Neural crest cell (in vitro differentiated cells): ENCODE measurements around the gene KRTAP5-1. TPM values are rescaled to one million over a fixed set of nuclear protein-coding genes. Genes with fewer than 3 reads are reported as not detected.
A peak's percentile ranks its signal among the peaks of the same experiment; 100 is the strongest.

Experiments
- DNase-seq: peaks from one replicate; pipeline ENCODE4 v3.0.0; 2021; ENCODE audit warnings: low read depth, mixed read lengths, low spot score
- H3K27ac Mint-ChIP-seq: one replicate; pipeline ENCODE4 v1.8.0; 2021; ENCODE audit warnings: mild to moderate bottlenecking, mixed read lengths; ENCODE audit not compliant: unreplicated experiment
- H3K27me3 Mint-ChIP-seq: 2 replicates; pipeline ENCODE4 v1.8.0; 2021; ENCODE audit warnings: low read depth, mild to moderate bottlenecking, mixed read lengths
- H3K36me3 Mint-ChIP-seq: 2 replicates; pipeline ENCODE4 v1.8.0; 2021; ENCODE audit warnings: low read depth, mild to moderate bottlenecking, mixed read lengths
- H3K4me1 Mint-ChIP-seq: 2 replicates; pipeline ENCODE4 v1.8.0; 2021; ENCODE audit warnings: mixed read lengths
- H3K4me3 Mint-ChIP-seq: one replicate; pipeline ENCODE4 v1.8.0; 2021; ENCODE audit warnings: mild to moderate bottlenecking, mixed read lengths
- H3K9me3 Mint-ChIP-seq: 2 replicates; pipeline ENCODE4 v1.8.0; 2021; ENCODE audit warnings: mixed read lengths
- total RNA-seq: library from RNA; stranded (reverse); gene quantifications from 2 replicates; pipeline ENCODE4 v1.2.1, GENCODE V29; 2021
- TF ChIP-seq, protein P1 (sequence below): fragments of 200-600 bp; sonication (generic); conservative IDR thresholded peaks from 2 replicates; pipeline ENCODE4 v1.5.0; 2021; ENCODE audit warnings: antibody characterized with exemption, mild to moderate bottlenecking

Gene KRTAP5-1
- total RNA-seq, 1 donor from 2014 or later: not detected

DNA sequence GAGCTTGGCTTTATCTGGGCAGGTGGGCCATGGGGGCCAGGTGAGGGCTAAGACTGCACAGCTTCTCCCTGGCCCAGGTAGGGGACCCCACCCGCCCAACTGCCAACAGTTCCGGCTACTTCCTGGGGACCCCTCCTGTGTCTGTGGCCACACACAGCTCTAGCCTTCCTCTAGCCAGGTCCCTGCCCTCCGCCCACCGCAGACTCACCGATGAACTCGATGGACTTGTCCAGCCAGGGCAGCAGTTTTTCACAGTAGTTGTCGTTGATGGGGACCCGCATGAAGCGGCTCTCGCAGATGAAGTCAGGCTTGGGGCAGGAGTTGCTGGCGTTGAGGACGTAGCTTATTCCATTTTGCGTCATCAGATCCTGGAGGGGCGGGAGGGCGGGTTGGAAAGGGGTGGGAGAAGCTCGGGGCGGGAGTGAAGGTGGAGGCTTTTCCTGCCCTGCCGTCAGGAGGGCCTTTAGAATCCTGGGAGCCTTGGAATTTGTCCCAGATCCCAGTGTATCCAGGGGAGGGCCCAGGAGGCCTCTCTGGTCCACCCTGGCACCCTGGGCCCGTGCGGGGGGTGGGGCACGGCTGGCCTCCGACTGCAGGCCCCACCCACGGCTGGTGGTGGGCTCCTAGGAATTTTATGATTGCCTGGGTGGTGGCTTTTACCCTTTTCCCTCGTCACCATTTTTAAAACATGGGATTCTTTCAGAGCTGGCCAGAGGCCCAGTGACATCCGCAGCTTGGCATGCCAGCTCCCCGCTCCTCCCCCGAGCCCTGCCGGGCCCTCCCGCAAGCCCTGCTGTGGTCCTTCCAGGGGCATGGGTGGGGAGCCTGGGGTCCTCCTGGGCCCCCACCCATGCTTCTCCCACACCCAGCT lies 26.9 kb downstream of the KRTAP5-1 start:
- Mint-ChIP-seq H3K27ac (peak overlapping the region; percentile 27), H3K36me3 (no peaks in the 10 kb centered on the region), H3K9me3 (no peaks in the 10 kb centered on the region), H3K4me3 (no peak overlapping the region), H3K4me1 (no peaks in the 10 kb centered on the region), H3K27me3 (peaks cover 17% of the 10 kb centered on the region)
- DNase-seq: no peak
- TF ChIP-seq, protein P1, sequence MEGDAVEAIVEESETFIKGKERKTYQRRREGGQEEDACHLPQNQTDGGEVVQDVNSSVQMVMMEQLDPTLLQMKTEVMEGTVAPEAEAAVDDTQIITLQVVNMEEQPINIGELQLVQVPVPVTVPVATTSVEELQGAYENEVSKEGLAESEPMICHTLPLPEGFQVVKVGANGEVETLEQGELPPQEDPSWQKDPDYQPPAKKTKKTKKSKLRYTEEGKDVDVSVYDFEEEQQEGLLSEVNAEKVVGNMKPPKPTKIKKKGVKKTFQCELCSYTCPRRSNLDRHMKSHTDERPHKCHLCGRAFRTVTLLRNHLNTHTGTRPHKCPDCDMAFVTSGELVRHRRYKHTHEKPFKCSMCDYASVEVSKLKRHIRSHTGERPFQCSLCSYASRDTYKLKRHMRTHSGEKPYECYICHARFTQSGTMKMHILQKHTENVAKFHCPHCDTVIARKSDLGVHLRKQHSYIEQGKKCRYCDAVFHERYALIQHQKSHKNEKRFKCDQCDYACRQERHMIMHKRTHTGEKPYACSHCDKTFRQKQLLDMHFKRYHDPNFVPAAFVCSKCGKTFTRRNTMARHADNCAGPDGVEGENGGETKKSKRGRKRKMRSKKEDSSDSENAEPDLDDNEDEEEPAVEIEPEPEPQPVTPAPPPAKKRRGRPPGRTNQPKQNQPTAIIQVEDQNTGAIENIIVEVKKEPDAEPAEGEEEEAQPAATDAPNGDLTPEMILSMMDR: no peak

DNA sequence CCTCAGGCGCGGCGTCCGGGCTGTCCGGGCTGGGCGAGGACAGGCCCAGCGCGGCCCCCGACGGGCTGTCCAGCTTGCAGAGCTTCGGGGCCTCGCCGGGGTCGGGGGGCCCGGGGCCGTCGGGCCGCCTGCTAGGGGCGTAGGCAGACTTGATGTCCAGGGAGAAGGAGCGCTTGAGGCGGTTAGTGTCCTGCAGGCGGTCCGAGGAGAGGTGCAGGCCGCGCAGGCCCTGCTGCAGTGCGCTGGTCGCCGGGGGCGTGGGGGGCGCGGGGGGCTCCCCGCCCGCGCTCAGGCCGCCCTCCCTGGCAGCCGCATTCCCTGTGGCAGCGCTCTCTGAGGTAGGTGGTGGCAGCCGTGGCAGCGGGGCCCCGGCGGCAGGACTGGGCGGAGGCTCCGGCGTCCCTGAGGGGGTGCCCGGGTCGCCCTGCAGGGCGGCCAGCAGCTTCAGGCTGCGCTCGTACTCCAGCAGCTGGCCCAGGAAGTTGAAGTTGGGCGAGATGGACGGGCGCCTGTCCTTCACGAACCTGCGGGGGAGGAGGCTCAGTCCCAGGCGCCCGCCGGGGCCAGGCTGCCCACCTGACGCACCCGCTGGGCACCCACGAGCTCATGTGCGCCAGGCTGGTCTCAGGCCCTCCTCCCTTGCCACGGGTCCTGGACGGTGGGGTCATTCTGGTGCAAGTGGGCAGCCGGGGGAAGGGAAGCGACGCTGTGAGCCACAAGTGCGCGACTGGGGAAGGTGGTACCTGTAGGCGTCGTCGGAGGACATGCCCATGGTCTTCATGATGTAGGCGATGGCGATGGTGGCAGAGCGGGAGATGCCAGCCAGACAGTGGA lies 27.8 kb downstream of the KRTAP5-1 start:
- H3K27ac Mint-ChIP-seq: peak overlapping the region; percentile 27
- H3K4me1 Mint-ChIP-seq: no peaks in the 10 kb centered on the region
- no peaks in the 10 kb centered on the region for H3K9me3 Mint-ChIP-seq
- no peak overlapping the region for H3K4me3 Mint-ChIP-seq
- peaks cover 20% of the 10 kb centered on the region for H3K27me3 Mint-ChIP-seq
- H3K36me3 Mint-ChIP-seq: no peaks in the 10 kb centered on the region
- DNase-seq: no peak
- TF ChIP-seq, protein P1: no peak

DNA sequence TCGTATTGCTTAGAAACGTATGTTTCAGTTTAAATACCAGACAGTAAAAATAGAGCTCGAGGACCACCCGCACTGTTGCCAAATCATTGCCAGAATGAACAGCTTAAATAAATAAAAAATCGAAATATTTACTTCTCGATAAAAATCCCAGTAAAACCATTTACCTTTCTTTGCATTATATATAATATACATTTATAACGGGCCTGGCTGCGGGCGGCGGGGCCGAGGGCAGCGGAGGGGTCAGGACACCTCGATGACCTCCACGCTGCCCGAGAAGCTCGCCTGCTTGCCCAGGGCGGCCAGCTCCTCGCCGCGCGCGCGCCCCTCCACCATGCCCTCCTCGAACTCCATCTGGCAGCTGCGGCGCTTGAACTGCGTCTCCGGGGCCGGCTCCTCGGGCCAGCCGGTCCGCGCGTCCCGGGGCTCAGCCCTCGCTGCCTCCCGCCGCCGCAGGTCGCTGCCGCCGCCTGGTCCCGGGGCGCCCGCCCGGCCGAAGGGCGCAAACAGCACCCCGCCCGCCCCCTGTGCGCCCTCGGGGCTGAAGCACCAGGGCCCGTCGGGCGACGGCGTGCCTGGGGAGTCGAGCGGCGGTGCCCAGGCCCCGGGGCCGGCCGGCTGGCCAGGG lies 28.7 kb downstream of the KRTAP5-1 start:
- Mint-ChIP-seq H3K4me3 (no peak overlapping the region), H3K27ac (no peak overlapping the region), H3K36me3 (no peaks in the 10 kb centered on the region), H3K9me3 (no peaks in the 10 kb centered on the region), H3K4me1 (no peaks in the 10 kb centered on the region), H3K27me3 (peaks cover 19% of the 10 kb centered on the region)
- DNase-seq: no peak
- TF ChIP-seq, protein P1: no peak

DNA sequence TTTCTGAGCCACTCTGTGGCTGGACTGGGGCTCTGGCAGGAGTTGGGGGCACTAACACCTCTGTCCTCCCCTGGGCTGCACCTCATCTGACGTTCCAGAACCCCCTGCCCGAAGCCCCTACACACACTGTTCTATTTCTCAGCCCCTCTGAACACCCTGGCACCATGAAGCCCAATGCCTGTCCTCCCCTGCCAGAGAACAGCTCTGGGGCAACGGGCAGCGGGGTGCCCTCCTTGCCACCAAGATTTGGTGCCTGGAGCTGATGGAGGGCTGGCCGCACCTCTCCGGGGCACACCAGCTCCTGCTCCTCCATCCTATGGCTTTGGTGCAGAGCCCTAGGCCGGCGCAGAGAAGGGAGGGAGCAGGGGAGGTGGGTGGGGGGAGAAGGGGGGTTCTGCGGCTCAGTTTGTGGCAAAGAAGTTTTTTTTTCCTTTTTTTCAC lies 29.4 kb downstream of the KRTAP5-1 start:
- peaks cover 19% of the 10 kb centered on the region for H3K27me3 Mint-ChIP-seq
- H3K4me3 Mint-ChIP-seq: no peak overlapping the region
- no peak overlapping the region for H3K27ac Mint-ChIP-seq
- TF ChIP-seq, protein P1: no peak
- H3K4me1 Mint-ChIP-seq: no peaks in the 10 kb centered on the region
- H3K36me3 Mint-ChIP-seq: no peaks in the 10 kb centered on the region
- no peaks in the 10 kb centered on the region for H3K9me3 Mint-ChIP-seq
- no peak for DNase-seq

DNA sequence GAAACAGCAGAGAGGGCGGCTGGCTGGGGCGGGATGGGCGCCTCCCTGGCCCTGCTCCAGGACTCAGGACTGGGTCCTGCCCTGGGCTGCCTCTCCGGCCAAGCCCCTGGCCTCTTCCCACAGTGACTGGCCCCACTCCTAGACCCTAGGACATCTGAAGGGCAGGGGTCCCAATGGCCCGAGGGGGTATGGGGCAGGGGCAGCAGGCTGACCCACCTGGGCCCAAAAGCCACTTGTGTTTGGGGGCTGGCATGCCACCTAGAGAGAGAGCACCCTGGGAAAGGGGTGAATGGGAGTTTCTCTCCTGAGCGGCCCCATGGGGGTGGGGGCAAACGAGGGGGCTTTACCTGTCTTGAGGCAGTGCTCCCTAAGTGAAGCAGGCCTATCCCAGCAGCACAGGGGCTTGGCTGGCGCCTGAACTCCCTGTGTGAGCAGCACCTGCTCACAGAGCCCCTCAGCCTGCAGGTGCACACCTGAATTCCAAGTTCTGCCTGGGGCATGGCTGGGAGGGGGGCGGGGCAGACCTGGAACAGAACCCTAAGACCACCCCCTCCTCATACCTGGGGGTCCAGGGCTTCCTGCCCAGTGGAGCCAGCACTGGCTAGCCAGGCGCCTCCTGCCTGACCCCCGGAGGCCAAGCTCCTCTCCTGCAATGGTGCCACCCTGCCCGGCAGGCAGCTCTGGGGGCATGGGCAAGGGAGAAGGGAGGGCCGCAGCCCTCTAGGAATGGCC lies 29.9 kb downstream of the KRTAP5-1 start:
- H3K27me3 Mint-ChIP-seq: peaks cover 23% of the 10 kb centered on the region
- no peak overlapping the region for H3K4me3 Mint-ChIP-seq
- no peaks in the 10 kb centered on the region for H3K9me3 Mint-ChIP-seq
- no peak overlapping the region for H3K27ac Mint-ChIP-seq
- no peaks in the 10 kb centered on the region for H3K36me3 Mint-ChIP-seq
- DNase-seq: no peak
- TF ChIP-seq, protein P1: no peak
- H3K4me1 Mint-ChIP-seq: no peaks in the 10 kb centered on the region
